Subcutaneous adipose tissue (tissue), 4 donors: ENCODE measurements around the gene RAP1GAP2. TPM values are rescaled to one million over a fixed set of nuclear protein-coding genes. Genes with fewer than 3 reads are reported as not detected.

Experiments used
- total RNA-seq, 4 donors: library from RNA; depleted of rRNA; stranded (reverse); fragments of >200 nt; gene quantifications; one replicate each; pipeline ENCODE4 v1.1.0, GENCODE V29; 2016
- TF ChIP-seq, protein P1 (sequence below): fragments of 450-650 bp; IDR thresholded peaks from one replicate; pipeline ENCODE4 v1.5.1; 2016; ENCODE audit warnings: low read depth, mild to moderate bottlenecking, control low read depth, antibody characterized with exemption, moderate library complexity

Gene RAP1GAP2
- total RNA-seq, 4 donors from 2014 or later: 1.9 to 6.1 (median 3.4) TPM

DNA sequence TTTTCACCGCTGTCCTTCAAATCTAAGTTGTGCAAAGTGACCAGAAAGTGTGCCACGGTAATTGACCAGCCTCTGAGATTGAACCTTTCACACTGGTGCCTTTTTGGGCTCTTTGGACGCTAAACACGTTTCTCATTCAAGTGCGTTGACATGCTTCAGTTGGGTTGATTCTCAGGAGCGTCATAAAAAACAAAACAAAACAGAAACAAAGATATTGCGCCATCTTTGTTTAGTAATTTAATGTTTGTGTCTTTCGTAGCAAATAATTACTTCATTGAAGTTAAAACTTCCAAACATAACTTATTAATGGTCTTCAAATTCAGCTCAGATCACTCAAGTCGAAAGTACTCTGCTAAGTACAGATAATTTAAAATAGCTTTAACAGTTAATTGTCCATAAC, 187.0 kb downstream of the RAP1GAP2 start:
- TF ChIP-seq, protein P1, sequence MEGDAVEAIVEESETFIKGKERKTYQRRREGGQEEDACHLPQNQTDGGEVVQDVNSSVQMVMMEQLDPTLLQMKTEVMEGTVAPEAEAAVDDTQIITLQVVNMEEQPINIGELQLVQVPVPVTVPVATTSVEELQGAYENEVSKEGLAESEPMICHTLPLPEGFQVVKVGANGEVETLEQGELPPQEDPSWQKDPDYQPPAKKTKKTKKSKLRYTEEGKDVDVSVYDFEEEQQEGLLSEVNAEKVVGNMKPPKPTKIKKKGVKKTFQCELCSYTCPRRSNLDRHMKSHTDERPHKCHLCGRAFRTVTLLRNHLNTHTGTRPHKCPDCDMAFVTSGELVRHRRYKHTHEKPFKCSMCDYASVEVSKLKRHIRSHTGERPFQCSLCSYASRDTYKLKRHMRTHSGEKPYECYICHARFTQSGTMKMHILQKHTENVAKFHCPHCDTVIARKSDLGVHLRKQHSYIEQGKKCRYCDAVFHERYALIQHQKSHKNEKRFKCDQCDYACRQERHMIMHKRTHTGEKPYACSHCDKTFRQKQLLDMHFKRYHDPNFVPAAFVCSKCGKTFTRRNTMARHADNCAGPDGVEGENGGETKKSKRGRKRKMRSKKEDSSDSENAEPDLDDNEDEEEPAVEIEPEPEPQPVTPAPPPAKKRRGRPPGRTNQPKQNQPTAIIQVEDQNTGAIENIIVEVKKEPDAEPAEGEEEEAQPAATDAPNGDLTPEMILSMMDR: no peak

DNA sequence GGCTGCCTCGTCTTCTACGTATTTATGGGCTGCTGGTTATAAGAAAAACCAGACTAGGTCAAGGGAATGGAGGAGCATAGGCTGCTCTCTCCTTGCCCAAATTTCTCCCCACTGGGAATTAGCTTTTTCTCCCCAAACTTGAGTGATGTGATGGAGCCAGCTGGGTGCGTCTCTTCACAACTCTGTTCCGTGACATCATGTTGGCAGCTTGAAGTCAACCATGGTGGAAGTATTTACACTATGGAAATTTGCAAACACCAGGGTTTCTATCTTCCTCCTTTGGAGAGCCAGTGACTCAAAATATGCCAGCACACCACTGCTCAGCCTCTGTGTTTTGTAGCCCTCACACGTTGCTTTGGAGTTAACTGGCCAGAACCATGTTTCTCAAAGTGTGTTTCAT, 189.1 kb downstream of the RAP1GAP2 start:
- TF ChIP-seq, protein P1: no peak

DNA sequence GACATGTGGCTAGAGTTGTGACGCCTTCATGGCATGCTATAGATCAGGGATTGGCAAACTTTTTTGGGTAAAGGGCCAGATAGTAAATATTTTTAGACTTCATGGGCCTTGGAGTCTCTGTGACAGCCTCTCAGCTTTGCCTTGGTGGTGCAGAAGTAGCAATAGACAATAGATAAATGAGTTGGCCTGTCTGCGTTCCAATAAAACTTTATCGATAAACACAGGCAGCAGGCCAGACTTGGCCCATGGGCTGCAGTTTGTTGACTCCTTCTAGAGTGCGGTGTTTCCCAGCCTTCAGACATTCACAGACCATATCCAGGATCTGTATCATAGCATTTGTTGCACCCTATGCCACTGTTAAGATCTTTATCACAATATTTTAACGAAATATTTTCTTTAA, 190.7 kb downstream of the RAP1GAP2 start:
- TF ChIP-seq, protein P1: no peak

DNA sequence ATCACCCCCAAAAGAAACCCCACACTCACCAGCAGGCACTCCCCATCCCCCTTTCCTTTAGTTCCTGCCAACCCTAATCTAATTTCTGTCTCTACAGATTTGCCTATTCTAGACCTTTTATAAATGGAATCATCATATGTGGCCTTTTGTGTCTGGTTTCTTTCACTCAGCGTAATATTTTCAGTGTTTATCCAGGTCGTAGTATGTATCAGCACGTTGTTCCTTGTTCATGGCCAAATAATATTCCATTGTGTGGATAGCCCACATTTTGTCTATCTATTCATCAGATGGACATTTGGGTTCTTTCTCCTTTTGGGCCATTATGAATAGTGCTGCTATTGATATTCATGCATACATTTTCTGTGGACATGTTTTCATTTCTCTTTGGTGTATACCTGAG, 193.6 kb downstream of the RAP1GAP2 start:
- TF ChIP-seq, protein P1: no peak

DNA sequence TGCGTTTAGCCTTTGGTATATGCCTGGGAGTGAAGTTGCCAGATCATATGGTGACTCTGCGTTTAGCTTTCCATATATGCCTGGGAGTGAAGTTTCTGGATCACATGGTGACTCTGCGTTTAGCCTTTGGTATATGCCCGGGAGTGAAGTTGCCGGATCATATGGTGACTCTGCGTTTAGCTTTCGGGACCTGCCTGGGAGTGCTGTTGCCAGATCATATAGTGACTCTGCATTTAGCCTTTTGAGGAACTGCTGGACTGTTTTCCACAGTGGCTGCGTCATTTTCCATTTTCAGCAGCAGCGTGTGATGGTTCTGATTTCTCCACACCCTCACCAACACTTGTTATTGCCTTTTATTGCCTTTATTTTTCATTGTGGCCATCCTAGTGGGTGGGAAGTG, 194.2 kb downstream of the RAP1GAP2 start:
- TF ChIP-seq, protein P1: no peak

DNA sequence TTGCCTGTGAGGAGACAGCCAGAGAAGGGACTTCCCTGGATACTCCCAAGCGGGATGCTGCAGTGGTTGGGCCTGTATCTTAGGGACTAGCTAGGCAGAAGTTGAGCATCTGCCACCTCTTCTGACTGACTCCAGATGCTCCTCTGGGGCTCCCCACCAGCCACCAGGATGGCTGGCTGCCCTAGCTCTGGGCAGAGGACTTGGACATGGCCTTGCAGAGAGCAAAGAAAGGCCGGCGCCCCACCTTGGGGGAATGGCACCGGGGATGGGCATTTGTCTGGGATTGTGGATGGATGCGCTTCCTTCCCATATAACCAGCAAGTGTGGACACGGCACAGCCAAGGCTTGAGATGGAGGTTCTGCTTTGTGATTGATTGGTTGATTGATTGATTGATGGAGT, 198.2 kb downstream of the RAP1GAP2 start:
- TF ChIP-seq, protein P1: no peak

DNA sequence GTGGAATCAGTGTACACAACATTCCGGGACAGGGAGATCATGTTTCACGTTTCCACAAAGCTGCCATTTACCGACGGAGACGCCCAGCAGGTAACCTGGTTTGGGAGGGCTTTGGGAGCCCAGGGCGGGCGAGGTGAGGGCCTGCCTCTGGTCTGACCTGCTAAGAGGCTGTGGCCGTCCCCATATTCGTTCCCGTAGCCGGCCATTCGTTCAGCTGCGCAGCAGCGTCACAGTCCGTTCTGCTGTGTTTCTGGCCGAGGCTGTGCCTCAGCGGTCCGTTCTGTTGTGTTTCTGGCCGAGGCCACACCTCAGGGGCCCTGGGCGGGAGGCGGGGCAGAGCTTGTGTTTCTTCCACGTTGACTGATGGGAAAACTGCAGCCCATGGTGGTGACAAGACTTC, 199.1 kb downstream of the RAP1GAP2 start:
- TF ChIP-seq, protein P1: no peak
